Activated T-helper 2 cell treated with anti-CD3 and anti-CD28 coated beads, Interferon-gamma antibody, Interleukin-2, Interleukin-4, amounts not matched to agents 10 μg/mL and 5 μg/mL and 100 μg/mL, durations not matched to agents 14 hours and 24 hours and 36 hours (primary cell): ENCODE measurements around the gene OAS2. TPM values are rescaled to one million over a fixed set of nuclear protein-coding genes. Genes with fewer than 3 reads are reported as not detected.

ENCODE experiments used
- DNase-seq: peaks from one replicate; pipeline ENCODE4 v3.0.0; 2021; ENCODE audit warnings: low spot score
- H3K27ac Mint-ChIP-seq: one replicate; pipeline ENCODE4 v1.8.0; 2021; ENCODE audit warnings: mixed read lengths
- H3K27me3 Mint-ChIP-seq: one replicate; pipeline ENCODE4 v1.8.0; 2021; ENCODE audit warnings: low read depth, mixed read lengths
- H3K36me3 Mint-ChIP-seq: one replicate; pipeline ENCODE4 v1.8.0; 2021; ENCODE audit warnings: low read depth, mixed read lengths
- H3K4me1 Mint-ChIP-seq: one replicate; pipeline ENCODE4 v1.8.0; 2021; ENCODE audit warnings: low read depth, mixed read lengths
- H3K4me3 Mint-ChIP-seq: one replicate; pipeline ENCODE4 v1.8.0; 2021; ENCODE audit warnings: low read depth, mild to moderate bottlenecking, moderate library complexity, mixed read lengths
- H3K9me3 Mint-ChIP-seq: one replicate; pipeline ENCODE4 v1.8.0; 2021; ENCODE audit warnings: mixed read lengths
- intact Hi-C: fragments of 100-400 bp; cut with micrococcal nuclease; formaldehyde crosslinking; loops from one replicate; pipeline ENCODE4 v1.15.1; 2023
- total RNA-seq: library from RNA; stranded (reverse); gene quantifications from 2 replicates; pipeline ENCODE4 v1.2.3, GENCODE V29; 2022

The OAS2 gene
- total RNA-seq, 1 donor from 2014 or later = 88.3 TPM

DNA sequence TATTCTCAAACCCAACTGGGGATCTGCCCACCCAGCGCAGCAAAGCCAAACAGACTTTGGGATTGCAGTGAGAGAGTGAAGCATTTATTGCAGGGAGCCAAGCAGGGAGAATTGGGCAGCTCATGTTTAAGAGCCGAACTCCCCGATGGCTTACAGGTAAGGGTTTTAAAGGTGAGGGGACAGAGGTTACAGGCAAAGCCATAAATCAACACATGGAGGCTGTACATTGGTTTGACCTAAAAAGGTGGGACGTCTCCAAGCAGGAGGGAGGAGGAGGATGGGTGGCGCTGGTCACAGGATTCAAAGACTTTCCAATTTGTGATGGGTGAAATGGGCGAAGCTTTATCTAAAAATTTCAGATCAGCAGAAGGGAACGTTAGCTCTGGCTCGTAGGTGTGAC, 18.2 kb downstream of the OAS2 start:
- intact Hi-C loops = no loop called here
- H3K36me3 Mint-ChIP-seq = peaks cover 92% of the 10 kb centered on the region
- H3K27me3 Mint-ChIP-seq = no peaks in the 10 kb centered on the region
- no peak for DNase-seq
- H3K4me1 Mint-ChIP-seq = no peaks in the 10 kb centered on the region
- H3K9me3 Mint-ChIP-seq = peaks cover 4% of the 10 kb centered on the region
- no peak overlapping the region for H3K4me3 Mint-ChIP-seq
- no peak overlapping the region for H3K27ac Mint-ChIP-seq

DNA sequence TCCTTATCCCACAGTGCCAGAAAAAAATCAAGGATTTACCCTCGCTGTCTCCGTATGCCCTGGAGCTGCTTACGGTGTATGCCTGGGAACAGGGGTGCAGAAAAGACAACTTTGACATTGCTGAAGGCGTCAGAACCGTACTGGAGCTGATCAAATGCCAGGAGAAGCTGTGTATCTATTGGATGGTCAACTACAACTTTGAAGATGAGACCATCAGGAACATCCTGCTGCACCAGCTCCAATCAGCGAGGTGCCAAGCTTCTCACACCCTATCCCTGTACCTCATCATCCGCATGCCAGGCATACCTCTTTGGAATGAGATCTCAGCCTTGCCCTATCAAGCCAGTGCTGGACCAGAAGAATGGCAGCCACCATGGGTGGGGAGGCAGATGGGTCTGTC, 19.2 kb downstream of the OAS2 start:
- DNase-seq = no peak
- no peaks in the 10 kb centered on the region for H3K9me3 Mint-ChIP-seq
- no peak overlapping the region for H3K27ac Mint-ChIP-seq
- intact Hi-C loops = no loop called here
- no peaks in the 10 kb centered on the region for H3K4me1 Mint-ChIP-seq
- H3K27me3 Mint-ChIP-seq = no peaks in the 10 kb centered on the region
- peaks cover 90% of the 10 kb centered on the region for H3K36me3 Mint-ChIP-seq
- H3K4me3 Mint-ChIP-seq = no peak overlapping the region

- Mint-ChIP-seq H3K27me3 (no peaks in the 10 kb centered on the region), H3K4me1 (no peaks in the 10 kb centered on the region), H3K4me3 (no peak overlapping the region), H3K36me3 (peaks cover 90% of the 10 kb centered on the region), H3K27ac (no peak overlapping the region), H3K9me3 (no peaks in the 10 kb centered on the region)
- intact Hi-C loops = no loop called here
- no peak for DNase-seq
Observed at GRCh38 chr12:112998987-112999767, 20.9 kb downstream of the OAS2 start.

GRCh38 chr12:113000433-113000832, 22.1 kb downstream of the OAS2 start:
- Mint-ChIP-seq H3K27ac (no peak overlapping the region), H3K27me3 (no peaks in the 10 kb centered on the region)
- intact Hi-C loops = no loop called here

GRCh38 chr12:113002155-113002554, 23.8 kb downstream of the OAS2 start:
- Mint-ChIP-seq H3K4me3 (no peak overlapping the region), H3K27me3 (no peaks in the 10 kb centered on the region), H3K9me3 (no peaks in the 10 kb centered on the region), H3K4me1 (no peaks in the 10 kb centered on the region), H3K36me3 (peaks cover 89% of the 10 kb centered on the region), H3K27ac (no peak overlapping the region)
- intact Hi-C loops = no loop called here
- no peak for DNase-seq

More at GRCh38 chr12:113000433-113000832, 22.1 kb downstream of the OAS2 start:
- Mint-ChIP-seq H3K9me3 (no peaks in the 10 kb centered on the region), H3K4me3 (no peak overlapping the region), H3K36me3 (peaks cover 93% of the 10 kb centered on the region), H3K4me1 (no peaks in the 10 kb centered on the region)
- no peak for DNase-seq

GRCh38 chr12:113002676-113003075, 24.4 kb downstream of the OAS2 start:
- Mint-ChIP-seq H3K4me3 (no peak overlapping the region), H3K27me3 (no peaks in the 10 kb centered on the region), H3K9me3 (no peaks in the 10 kb centered on the region), H3K4me1 (no peaks in the 10 kb centered on the region), H3K27ac (no peak overlapping the region), H3K36me3 (peaks cover 88% of the 10 kb centered on the region)
- DNase-seq = no peak
- intact Hi-C loops = no loop called here

DNA sequence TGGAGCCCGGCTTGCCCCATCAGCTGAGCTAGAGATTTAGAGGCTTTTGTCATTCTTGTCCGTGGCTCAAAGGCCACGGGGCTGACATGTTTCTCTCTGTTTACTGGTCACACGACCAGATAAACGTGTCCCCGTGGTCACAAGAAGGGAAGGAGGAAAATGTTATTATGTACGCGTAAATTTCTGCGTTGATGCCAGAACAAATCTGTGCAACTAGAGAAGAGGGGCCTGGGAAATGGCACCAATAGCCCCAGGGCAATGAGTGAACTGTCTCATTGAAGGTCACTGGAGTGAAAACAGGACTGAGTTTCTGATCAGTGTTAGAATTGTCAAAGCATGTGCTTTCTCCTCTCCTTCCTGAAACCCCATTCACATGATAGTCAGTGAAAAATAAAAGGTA, 25.3 kb downstream of the OAS2 start:
- Mint-ChIP-seq H3K4me3 (no peak overlapping the region), H3K36me3 (peaks cover 86% of the 10 kb centered on the region), H3K27me3 (no peaks in the 10 kb centered on the region), H3K27ac (no peak overlapping the region), H3K9me3 (no peaks in the 10 kb centered on the region), H3K4me1 (no peaks in the 10 kb centered on the region)
- intact Hi-C loops = no loop called here
- DNase-seq = no peak

GRCh38 chr12:113005762-113006161, 27.4 kb downstream of the OAS2 start:
- DNase-seq = no peak
- H3K27me3 Mint-ChIP-seq = no peaks in the 10 kb centered on the region
- no peak overlapping the region for H3K27ac Mint-ChIP-seq
- intact Hi-C loops = no loop called here
- no peak overlapping the region for H3K4me3 Mint-ChIP-seq
- no peaks in the 10 kb centered on the region for H3K4me1 Mint-ChIP-seq
- peaks cover 3% of the 10 kb centered on the region for H3K9me3 Mint-ChIP-seq
- peaks cover 85% of the 10 kb centered on the region for H3K36me3 Mint-ChIP-seq

- Mint-ChIP-seq H3K27me3 (no peaks in the 10 kb centered on the region), H3K36me3 (peaks cover 88% of the 10 kb centered on the region), H3K4me1 (no peaks in the 10 kb centered on the region), H3K9me3 (peaks cover 6% of the 10 kb centered on the region), H3K27ac (no peak overlapping the region), H3K4me3 (no peak overlapping the region)
- intact Hi-C loops = no loop called here
- DNase-seq = no peak
Observed at GRCh38 chr12:113006206-113006605, 27.9 kb downstream of the OAS2 start.

DNA sequence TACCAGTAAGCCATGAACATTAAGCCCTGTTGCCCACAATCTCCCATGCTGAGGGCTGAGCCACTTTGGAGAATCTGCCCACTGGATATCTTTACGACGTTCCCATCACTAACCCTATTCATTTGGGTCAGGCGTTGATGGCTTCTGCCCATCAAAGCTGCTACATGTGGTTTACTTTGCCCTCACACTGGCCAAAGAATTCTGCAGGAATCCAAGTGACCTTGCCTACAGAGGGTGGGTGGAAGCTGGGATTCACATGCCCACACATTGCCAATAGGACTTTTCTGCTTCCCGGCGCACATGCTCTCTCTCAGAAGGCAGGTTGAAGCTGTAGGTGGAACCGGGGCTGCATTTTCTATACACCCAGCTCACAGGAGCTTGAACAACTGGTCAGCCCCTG, 28.3 kb downstream of the OAS2 start:
- H3K4me3 Mint-ChIP-seq = no peak overlapping the region
- no peak for DNase-seq
- H3K4me1 Mint-ChIP-seq = no peaks in the 10 kb centered on the region
- H3K27ac Mint-ChIP-seq = no peak overlapping the region
- intact Hi-C loops = no loop called here
- H3K9me3 Mint-ChIP-seq = peaks cover 6% of the 10 kb centered on the region
- H3K27me3 Mint-ChIP-seq = no peaks in the 10 kb centered on the region
- H3K36me3 Mint-ChIP-seq = peaks cover 89% of the 10 kb centered on the region

DNA sequence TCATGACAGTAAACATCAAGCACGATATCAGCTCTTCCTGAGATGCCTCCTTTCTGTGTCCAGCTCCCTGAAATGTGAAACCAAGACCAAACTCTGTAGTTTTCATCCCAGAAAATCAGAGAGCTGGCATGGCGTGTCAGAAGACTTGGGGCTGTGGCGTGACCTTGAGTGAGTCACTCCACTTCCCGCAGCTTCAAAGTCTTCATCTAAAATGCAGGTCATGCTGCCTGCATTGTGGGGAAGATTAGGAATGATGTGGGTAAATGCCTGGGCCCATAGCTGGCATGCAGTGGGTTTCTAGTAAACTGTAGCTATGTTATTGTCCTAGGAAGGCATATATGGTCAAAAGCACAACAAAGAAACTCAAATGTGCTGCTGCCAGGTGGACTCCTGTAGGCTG, 28.8 kb downstream of the OAS2 start:
- no peak overlapping the region for H3K27ac Mint-ChIP-seq
- H3K4me1 Mint-ChIP-seq = no peaks in the 10 kb centered on the region
- H3K9me3 Mint-ChIP-seq = peaks cover 6% of the 10 kb centered on the region
- no peaks in the 10 kb centered on the region for H3K27me3 Mint-ChIP-seq
- intact Hi-C loops = no loop called here
- DNase-seq = no peak
- H3K4me3 Mint-ChIP-seq = no peak overlapping the region
- peaks cover 91% of the 10 kb centered on the region for H3K36me3 Mint-ChIP-seq

- H3K27me3 Mint-ChIP-seq = no peaks in the 10 kb centered on the region
- no peak overlapping the region for H3K27ac Mint-ChIP-seq
- H3K4me1 Mint-ChIP-seq = no peaks in the 10 kb centered on the region
- peaks cover 60% of the 10 kb centered on the region for H3K36me3 Mint-ChIP-seq
- H3K9me3 Mint-ChIP-seq = peaks cover 6% of the 10 kb centered on the region
- H3K4me3 Mint-ChIP-seq = no peak overlapping the region
- intact Hi-C loops = no loop called here
- no peak for DNase-seq
Observed at GRCh38 chr12:113010701-113011100, 32.4 kb downstream of the OAS2 start.

DNA sequence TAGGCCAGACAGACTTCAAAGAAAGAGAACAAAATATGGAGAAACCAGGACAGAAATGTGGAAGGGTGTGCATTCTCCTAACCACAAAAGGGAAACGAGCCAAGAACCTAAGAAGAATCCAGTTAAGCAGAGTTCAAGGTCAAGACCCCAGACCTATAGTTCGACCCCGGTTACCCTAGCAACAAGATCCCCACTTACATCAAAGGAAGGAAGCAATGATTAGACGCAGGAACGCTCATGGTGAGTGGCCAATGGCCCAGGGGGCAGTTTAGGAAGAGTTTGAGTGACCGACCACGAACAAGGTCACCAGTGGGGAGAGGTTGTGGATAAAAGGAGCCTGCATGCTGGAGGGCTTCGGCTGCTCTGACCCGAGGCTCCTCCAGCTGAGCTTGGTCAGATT, 36.2 kb downstream of the OAS2 start:
- Mint-ChIP-seq H3K4me3 (no peak overlapping the region), H3K36me3 (peaks cover 26% of the 10 kb centered on the region), H3K9me3 (peaks cover 6% of the 10 kb centered on the region), H3K27me3 (no peaks in the 10 kb centered on the region), H3K4me1 (no peaks in the 10 kb centered on the region), H3K27ac (no peak overlapping the region)
- intact Hi-C loops = no loop called here
- DNase-seq = no peak

GRCh38 chr12:113016796-113017195, 38.5 kb downstream of the OAS2 start:
- Mint-ChIP-seq H3K27me3 (peaks cover 6% of the 10 kb centered on the region), H3K36me3 (peaks cover 4% of the 10 kb centered on the region), H3K4me3 (no peak overlapping the region), H3K27ac (no peak overlapping the region), H3K4me1 (no peaks in the 10 kb centered on the region), H3K9me3 (no peaks in the 10 kb centered on the region)
- DNase-seq = no peak
- intact Hi-C loops = no loop called here
